ENCODE results near the gene RAB27A. TPM values are rescaled to one million over a fixed set of nuclear protein-coding genes. Genes with fewer than 3 reads are reported as not detected.

Gene RAB27A
- total and polyA plus RNA-seq, 2 donors (not counting 3 experiments of a cell fraction or from before 2014, with no cell fraction given) = 7.3 to 30.9 TPM

DNA sequence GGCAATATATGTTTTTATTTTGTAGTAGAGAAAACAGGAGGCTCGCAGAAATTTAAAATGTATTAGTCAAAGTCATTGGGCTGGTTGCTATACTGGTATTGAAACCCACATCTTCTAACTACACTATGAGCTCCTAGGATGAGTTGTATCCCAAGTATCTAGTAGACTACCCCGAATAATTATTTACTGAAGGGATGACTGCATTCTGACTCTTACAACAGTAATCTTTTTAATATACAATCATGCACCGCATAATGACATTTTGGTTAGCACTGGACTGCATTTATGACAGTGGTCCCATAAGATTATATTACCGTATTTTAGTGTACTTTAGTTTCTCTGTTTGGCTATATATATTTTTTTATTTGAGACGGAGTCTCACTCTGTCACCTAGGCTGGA, 44.8 kb upstream of the RAB27A start:
- Histone ChIP-seq H3K4me2 (ENCODE audit: insufficient read depth, low read length) (no peak overlapping the region), H3K9ac (replicated peaks; ENCODE audit: extremely low read depth, insufficient read depth, low read length) (no peak overlapping the region), H2AFZ (ENCODE audit: low read depth, low read length) (no peak overlapping the region), H3K79me2 (ENCODE audit: control insufficient read depth, insufficient read depth, low read length) (no peaks in the 10 kb centered on the region), H3K4me1 (ENCODE audit: control insufficient read depth, extremely low read depth, insufficient read depth, low read length) (no peaks in the 10 kb centered on the region), H3K27ac (ENCODE audit: insufficient read depth, low read depth, low read length) (no peak overlapping the region), H4K20me1 (replicated peaks; ENCODE audit: control insufficient read depth, extremely low read depth, insufficient read depth, low read length) (no peaks in the 10 kb centered on the region), H3K27me3 (ENCODE audit: control insufficient read depth in 2 of 2, insufficient read depth in 2 of 2, low read length in 2 of 2) (no peaks in the 10 kb centered on the region), H3K4me3 (replicated peaks in 1 of 3; ENCODE audit: insufficient read depth in 1 of 3, low read depth in 1 of 3, low read length in 3 of 3) (no peak overlapping the region), H3K9me1 (replicated peaks; ENCODE audit: control insufficient read depth, extremely low read depth, insufficient read depth, low read length) (no peaks in the 10 kb centered on the region), H3K36me3 (ENCODE audit: control insufficient read depth in 2 of 2, extremely low read depth in 1 of 2, insufficient read depth in 2 of 2, low read length in 2 of 2) (peaks cover 0 to 2% of the 10 kb centered on the region in 2 experiments), H3K9me3 (replicated peaks; ENCODE audit: control insufficient read depth, insufficient read depth, low read length) (no peaks in the 10 kb centered on the region)
- POLR2A ChIA-PET = no interaction called here
- intact Hi-C loops (cut with micrococcal nuclease) (no loop called here), dilution Hi-C loops (cut with MboI; ENCODE audit: extremely low pct_ligation_motif_present, low sequenced_read_pairs) (no loop called here)
- no peak for TF ChIP-seq FOS (IDR thresholded peaks at IDR 0.05; ENCODE audit: borderline replicate concordance, insufficient read depth, low read length)
- TF ChIP-seq MAX (IDR thresholded peaks at IDR 0.05; ENCODE audit: insufficient read depth, insufficient read length) = no peak
- TF ChIP-seq MYC (IDR thresholded peaks at IDR 0.05; ENCODE audit: low read depth, low read length) = no peak
- TF ChIP-seq GATA2 (IDR thresholded peaks at IDR 0.05; ENCODE audit: insufficient read depth, insufficient read length, low read depth, low read length) = no peak
- TF ChIP-seq POLR2AphosphoS5 (IDR thresholded peaks at IDR 0.05; ENCODE audit: insufficient read depth, low read depth, low read length) = no peak
- no peak for TF ChIP-seq POLR2A (IDR thresholded peaks at IDR 0.05; ENCODE audit: low read depth, low read length)
- no peak for TF ChIP-seq EZH2 (IDR thresholded peaks at IDR 0.05; ENCODE audit: borderline replicate concordance, low read depth, low read length, severe bottlenecking)
- TF ChIP-seq JUN (IDR thresholded peaks at IDR 0.05; ENCODE audit: borderline replicate concordance, insufficient read depth, insufficient read length, low read depth) = no peak
- TF ChIP-seq, protein P1, sequence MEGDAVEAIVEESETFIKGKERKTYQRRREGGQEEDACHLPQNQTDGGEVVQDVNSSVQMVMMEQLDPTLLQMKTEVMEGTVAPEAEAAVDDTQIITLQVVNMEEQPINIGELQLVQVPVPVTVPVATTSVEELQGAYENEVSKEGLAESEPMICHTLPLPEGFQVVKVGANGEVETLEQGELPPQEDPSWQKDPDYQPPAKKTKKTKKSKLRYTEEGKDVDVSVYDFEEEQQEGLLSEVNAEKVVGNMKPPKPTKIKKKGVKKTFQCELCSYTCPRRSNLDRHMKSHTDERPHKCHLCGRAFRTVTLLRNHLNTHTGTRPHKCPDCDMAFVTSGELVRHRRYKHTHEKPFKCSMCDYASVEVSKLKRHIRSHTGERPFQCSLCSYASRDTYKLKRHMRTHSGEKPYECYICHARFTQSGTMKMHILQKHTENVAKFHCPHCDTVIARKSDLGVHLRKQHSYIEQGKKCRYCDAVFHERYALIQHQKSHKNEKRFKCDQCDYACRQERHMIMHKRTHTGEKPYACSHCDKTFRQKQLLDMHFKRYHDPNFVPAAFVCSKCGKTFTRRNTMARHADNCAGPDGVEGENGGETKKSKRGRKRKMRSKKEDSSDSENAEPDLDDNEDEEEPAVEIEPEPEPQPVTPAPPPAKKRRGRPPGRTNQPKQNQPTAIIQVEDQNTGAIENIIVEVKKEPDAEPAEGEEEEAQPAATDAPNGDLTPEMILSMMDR (IDR thresholded peaks at IDR 0.05; ENCODE audit: extremely low read depth in 1 of 2, insufficient read depth in 1 of 2, low read depth in 1 of 2, low read length in 2 of 2) = no peak
- CTCF ChIA-PET = interaction anchor here (0.9 to 2.0 kb wide), 3 partner anchors 10 to 105 kb away, joined by 3 to 4 read pairs (median 3); no protein-coding TSS in a partner anchor
- FAIRE-seq = no peak
- BruUV-seq (replicated peaks) = no TSS peak
- DNase-seq (ENCODE audit: low read depth, low spot score) = no peak
